Heart left ventricle (tissue), 16 donors: ENCODE data around the gene TJP3. TPM values are rescaled to one million over a fixed set of nuclear protein-coding genes. Genes with fewer than 3 reads are reported as not detected.

Experiments
- ATAC-seq, 4 donors: fragments of 200-7000 bp; cut with Tn5 transposase; one replicate each; pipeline ENCODE4 v1.9.1; 2020 to 2022; ENCODE audit warnings: moderate library complexity in 4 of 4, mild to moderate bottlenecking in 3 of 4, moderate number of reproducible peaks in 1 of 4
- DNase-seq, 5 donors: peaks; one replicate each; pipeline ENCODE4 v3.0.0-alpha.2; 2020
- H3K27ac ChIP-seq, 12 donors: fragments of 200-600 bp; sonication (generic) in 4 of 12; one replicate each; pipeline versions ENCODE4 v1.5.0 to v1.8.0; 2016 to 2022; ENCODE audit warnings: mild to moderate bottlenecking in 2 of 12
- H3K27me3 ChIP-seq, 9 donors: fragments of 200-600 bp; sonication (generic) in 2 of 9; one replicate each; pipeline versions ENCODE4 v1.5.1 to v1.8.0; 2016 to 2022; ENCODE audit warnings: mild to moderate bottlenecking in 3 of 9
- H3K36me3 ChIP-seq, 9 donors: fragments of 200-600 bp; sonication (generic) in 2 of 9; one replicate each; pipeline versions ENCODE4 v1.5.0 to v1.8.0; 2018 to 2022; ENCODE audit warnings: mild to moderate bottlenecking in 2 of 9
- H3K4me1 ChIP-seq, 12 donors: fragments of 200-600 bp; sonication (generic) in 4 of 12; one replicate each; pipeline versions ENCODE4 v1.5.0 to v1.8.0; 2016 to 2022; ENCODE audit warnings: mild to moderate bottlenecking in 3 of 12
- H3K4me3 ChIP-seq, 12 donors: fragments of 200-600 bp; sonication (generic) in 4 of 12; one replicate each; pipeline versions ENCODE4 v1.5.0 to v1.8.0; 2017 to 2022; ENCODE audit warnings: mild to moderate bottlenecking in 9 of 12, moderate library complexity in 4 of 12
- H3K9me3 ChIP-seq, 12 donors: fragments of 200-600 bp; sonication (generic) in 4 of 12; one replicate each; pipeline versions ENCODE4 v1.5.0 to v1.8.0; 2016 to 2022; ENCODE audit warnings: mild to moderate bottlenecking in 1 of 12
- POLR2A ChIP-seq, 2 donors: fragments of 450-650 bp; IDR thresholded peaks; one replicate each; pipeline ENCODE4 v1.6.1; 2017; ENCODE audit warnings: antibody characterized with exemption in 2 of 2, mild to moderate bottlenecking in 2 of 2, moderate library complexity in 2 of 2
- WGBS, 4 donors: extraction: QIAGEN DNeasy Blood & Tissue Kit in 2 of 4; methylation state at CpG; one replicate each; pipeline versions ENCODE4 v1.1.5 to v1.1.7; 2013 to 2018; 5-methylcytosine and 5-hydroxymethylcytosine counted together
- intact Hi-C, 10 donors: fragments of 100-400 bp; cut with DNase I; formaldehyde crosslinking; loops; one replicate each; pipeline versions ENCODE4 v1.11.1 to v1.14.2; 2022
- polyA plus RNA-seq, 2 donors: library from polyadenylated mRNA; stranded (reverse); fragments of 200-250 nt; gene quantifications; one replicate each; pipeline ENCODE4 v1.2.3, GENCODE V29; 2013
- total RNA-seq, 9 donors: library from RNA; depleted of rRNA in 2 of 9; stranded (reverse); fragments of >200 nt in 2 of 9; fragmentation: NEBNext Ultra II Directional in 3 of 9; extraction: Animal tissue kit (Norgen Biotek cat#: 25700) in 3 of 9; gene quantifications; one replicate each; pipeline versions ENCODE4 v1.1.0 to v1.2.4, GENCODE V29; 2016 to 2023
- TF ChIP-seq, protein P1 (sequence below), 12 donors: fragments of 200-600 bp; sonication (generic) in 4 of 12; IDR thresholded peaks; one replicate each; pipeline versions ENCODE4 v1.5.0 to v1.8.0; 2018 to 2022; ENCODE audit warnings: antibody characterized with exemption in 12 of 12, mild to moderate bottlenecking in 5 of 12
- donor health status: ischemic (EF 13 %, LVEDD 7.1; RV severe dilation, severe dysfunction).
- donor health status: healthy with polysubstance abuse.
- donor health status: DM: no; HTN: yes; CAD: no.
- donor health status: DM: no; HTN: no; CAD: no.
- donor health status: ischemic (EF 25% LVEDD 6.9; RV normal size, moderate dysfunction).
- donor health status: ischemic (EF 25% LVEDD 5.7; RV mildly dilated, moderate dysfunction).
- donor health status: healthy.
- donor health status: DM: yes; HTN: yes; CAD: no.
- donor health status: ischemic (EF 35%, LVEDD 5.7; RV mildly dilated, moderate dysfunction).
- donor health status: nonischemic (EF 11% LVEDD 7.7; RV severe dilation, severe dysfunction).
- donor health status: DM: yes; HTN: yes; CAD: no.
- donor health status: PGD.
- donor health status: ischemic (EF 29% LVEDD 5.4; RV normal size, mild dysfunction).
- donor health status: nonischemic (EF 23%, LVEDD 6.1; RV moderate dilation, normal function).

TJP3 gene
- total and polyA plus RNA-seq, 11 donors: 0.06 to 0.48 (median 0.41) TPM; not detected in 8

DNA sequence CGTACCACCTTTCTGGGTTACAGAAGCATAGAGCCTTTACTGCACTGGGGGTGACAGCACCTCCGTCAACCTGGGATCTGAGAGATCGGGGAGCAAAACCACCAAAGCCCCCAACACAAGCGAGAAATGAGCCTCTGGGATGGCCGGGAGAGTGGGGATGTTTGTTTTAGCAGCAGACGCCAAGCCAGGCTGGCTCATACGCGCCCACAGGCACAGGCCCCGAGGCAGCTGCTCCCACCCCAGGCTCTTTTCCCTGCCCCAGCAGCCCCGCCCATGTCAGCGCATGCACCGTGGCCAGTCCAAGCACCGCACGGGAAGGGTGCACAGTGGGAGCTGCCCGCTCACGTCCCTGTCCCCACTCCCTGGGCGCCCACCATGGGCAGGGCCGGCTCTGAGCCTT is 16.5 kb upstream of the TJP3 start:
- TF ChIP-seq POLR2A (IDR thresholded peaks at IDR 0.05): no peak
- TF ChIP-seq, protein P1, sequence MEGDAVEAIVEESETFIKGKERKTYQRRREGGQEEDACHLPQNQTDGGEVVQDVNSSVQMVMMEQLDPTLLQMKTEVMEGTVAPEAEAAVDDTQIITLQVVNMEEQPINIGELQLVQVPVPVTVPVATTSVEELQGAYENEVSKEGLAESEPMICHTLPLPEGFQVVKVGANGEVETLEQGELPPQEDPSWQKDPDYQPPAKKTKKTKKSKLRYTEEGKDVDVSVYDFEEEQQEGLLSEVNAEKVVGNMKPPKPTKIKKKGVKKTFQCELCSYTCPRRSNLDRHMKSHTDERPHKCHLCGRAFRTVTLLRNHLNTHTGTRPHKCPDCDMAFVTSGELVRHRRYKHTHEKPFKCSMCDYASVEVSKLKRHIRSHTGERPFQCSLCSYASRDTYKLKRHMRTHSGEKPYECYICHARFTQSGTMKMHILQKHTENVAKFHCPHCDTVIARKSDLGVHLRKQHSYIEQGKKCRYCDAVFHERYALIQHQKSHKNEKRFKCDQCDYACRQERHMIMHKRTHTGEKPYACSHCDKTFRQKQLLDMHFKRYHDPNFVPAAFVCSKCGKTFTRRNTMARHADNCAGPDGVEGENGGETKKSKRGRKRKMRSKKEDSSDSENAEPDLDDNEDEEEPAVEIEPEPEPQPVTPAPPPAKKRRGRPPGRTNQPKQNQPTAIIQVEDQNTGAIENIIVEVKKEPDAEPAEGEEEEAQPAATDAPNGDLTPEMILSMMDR (IDR thresholded peaks at IDR 0.05): no peak
- peaks cover 0 to 6% (median 0%) of the 10 kb centered on the region in 12 donors for H3K9me3 ChIP-seq
- peak overlapping the region in 2 of 12 donors; percentile 60 to 94 for H3K27ac ChIP-seq
- DNase-seq (no peak), ATAC-seq (no peak)
- no peak overlapping the region for H3K4me3 ChIP-seq
- H3K36me3 ChIP-seq: peaks cover 0 to 14% (median 0%) of the 10 kb centered on the region in 9 donors
- intact Hi-C loops: no loop called here
- 95 to 99% (median 97%) methylated on average over 17 to 18 of the region's 18 CpGs for WGBS, 4 donors
- H3K4me1 ChIP-seq: peaks cover 0 to 32% (median 14%) of the 10 kb centered on the region in 12 donors
- no peaks in the 10 kb centered on the region for H3K27me3 ChIP-seq

DNA sequence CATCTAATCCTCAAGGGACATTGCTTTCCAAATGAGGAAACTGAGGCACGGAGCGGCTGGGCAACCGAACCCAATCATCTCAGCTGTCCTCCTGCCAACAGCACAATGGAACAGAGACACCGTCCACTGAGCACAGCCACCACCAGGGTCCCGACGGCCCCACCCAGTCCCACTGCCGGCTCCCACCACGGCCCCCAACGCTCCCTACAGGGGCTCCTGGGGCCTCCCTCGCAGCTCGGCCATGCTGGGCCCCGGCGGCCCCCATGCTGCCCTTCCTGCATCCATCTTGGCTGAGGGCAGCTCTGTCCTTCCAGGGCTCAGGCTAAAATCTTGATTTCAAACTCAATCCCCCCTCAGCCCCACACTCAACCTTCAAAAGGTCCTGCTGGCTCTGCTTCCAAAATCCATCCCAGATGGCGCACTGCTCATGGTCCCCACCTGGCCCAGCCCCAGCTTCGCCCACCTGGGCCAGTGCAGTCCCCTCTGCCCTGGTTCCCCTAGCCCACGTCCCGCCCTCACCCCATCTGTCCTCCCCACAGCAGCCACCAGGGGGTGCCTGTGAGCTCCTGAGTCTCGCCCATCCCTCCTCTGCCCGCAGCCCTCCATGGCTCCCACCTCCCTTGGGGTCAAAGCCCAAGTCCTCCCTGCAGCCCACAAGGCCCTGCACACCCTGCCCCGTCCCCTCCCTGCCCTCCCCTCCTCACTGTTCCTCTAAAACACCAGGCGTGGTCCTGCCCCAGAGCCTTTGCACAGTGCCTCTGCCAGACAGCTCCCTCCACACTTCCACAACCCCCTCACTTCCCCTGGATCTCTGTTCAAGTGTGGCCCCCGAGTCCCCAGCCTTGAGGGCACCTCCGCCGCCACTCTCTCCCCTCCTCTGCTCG is 15.8 kb upstream of the TJP3 start:
- intact Hi-C loops: no loop called here
- DNase-seq (no peak), ATAC-seq (peak in 3 of 4 donors; percentile 25 to 40 (median 36))
- Histone ChIP-seq H3K27me3 (no peaks in the 10 kb centered on the region), H3K27ac (peak overlapping the region in 4 of 12 donors; percentile 1 to 94 (median 60)), H3K4me1 (peaks cover 0 to 28% (median 14%) of the 10 kb centered on the region in 12 donors), H3K4me3 (no peak overlapping the region), H3K9me3 (peaks cover 0 to 6% (median 0%) of the 10 kb centered on the region in 12 donors), H3K36me3 (peaks cover 0 to 14% (median 0%) of the 10 kb centered on the region in 9 donors)
- 85 to 95% (median 93%) methylated on average over 23 to 25 of the region's 25 CpGs for WGBS, 4 donors
- no peak for TF ChIP-seq POLR2A (IDR thresholded peaks at IDR 0.05)
- TF ChIP-seq, protein P1 (IDR thresholded peaks at IDR 0.05): peak; percentile 24 to 57 (median 42)

DNA sequence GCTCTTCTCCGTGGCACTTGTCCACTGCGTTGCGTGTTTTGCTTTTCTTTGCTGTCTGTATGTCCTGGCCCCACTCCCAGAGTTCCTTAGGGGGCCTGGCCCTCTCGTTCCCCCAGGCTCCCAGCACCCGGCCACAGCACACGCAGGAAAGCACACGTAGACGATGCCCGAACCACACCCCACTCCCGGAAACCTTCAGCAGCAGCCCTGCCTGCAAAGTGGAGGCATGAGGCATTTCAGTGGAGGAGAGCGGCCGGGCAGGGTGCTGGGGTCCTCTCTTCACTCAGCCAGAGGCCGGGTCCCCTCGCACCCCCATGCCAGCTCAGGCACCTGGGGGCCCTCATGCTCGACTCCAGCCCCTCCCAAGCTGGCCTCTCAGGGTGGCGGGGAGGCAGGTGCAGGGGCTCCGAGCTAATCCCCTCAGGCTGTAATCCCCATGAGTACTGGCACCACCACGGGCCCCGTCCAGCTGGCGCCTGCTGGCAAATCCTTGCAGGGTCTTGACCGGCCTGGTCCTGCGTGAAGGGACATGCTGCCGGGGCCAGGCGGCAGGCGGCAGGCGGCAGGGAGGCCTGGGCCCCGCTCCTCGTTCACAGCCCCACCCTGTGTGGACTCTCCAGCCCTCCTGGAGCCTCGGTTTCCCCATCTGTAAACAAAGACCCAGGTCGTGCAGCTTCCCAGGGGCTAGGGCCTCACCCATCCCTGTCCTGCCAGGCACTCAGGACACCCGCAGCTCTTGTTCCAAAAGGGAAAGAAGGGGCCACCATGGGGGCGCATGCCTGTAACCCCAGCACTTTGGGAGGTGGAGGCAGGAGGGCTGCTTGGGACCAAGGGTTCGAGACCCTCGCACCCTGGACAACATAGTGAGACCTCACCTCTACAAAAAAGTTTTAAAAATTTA is 14.9 kb upstream of the TJP3 start:
- no peak for TF ChIP-seq POLR2A (IDR thresholded peaks at IDR 0.05)
- TF ChIP-seq, protein P1 (IDR thresholded peaks at IDR 0.05): no peak
- no peak for DNase-seq
- WGBS, 4 donors: 77 to 90% (median 86%) methylated on average over 30 to 34 of the region's 34 CpGs

More for the DNA sequence above, 14.9 kb upstream of the TJP3 start:
- Histone ChIP-seq H3K27me3 (no peaks in the 10 kb centered on the region), H3K4me1 (peaks cover 0 to 28% (median 11%) of the 10 kb centered on the region in 12 donors), H3K9me3 (peaks cover 0 to 6% (median 0%) of the 10 kb centered on the region in 12 donors), H3K4me3 (no peak overlapping the region), H3K36me3 (peaks cover 0 to 14% (median 0%) of the 10 kb centered on the region in 9 donors), H3K27ac (peak overlapping the region in 6 of 12 donors; percentile 16 to 94 (median 40))
- ATAC-seq: peak in 1 of 4 donors; percentile 61
- intact Hi-C loops: no loop called here
